ENCODE data around the gene UHMK1.
"Not testable (repeated sequence)": the region's sequence is repeated elsewhere in the genome, so short reads cannot be mapped to it uniquely, and the experiment has no call there.

The UHMK1 gene

DNA sequence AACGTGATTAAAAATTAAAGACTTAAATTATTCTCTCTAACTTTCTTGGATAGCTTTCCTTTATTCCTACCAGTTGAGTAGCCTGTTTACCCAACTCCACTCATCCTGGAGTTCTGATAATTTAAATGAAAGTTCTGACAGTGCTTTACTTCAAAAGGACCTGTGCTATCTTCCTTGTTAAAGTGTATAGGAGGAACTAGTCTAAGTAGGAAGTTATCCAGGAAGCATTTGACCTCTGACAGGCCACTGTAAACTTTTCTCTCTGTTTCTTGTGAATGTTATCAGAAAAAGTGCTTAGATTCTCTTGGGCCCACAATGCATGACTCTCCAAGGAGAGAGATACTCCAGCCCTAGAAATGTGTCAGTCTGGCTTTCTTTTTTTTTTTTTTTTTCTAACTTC lies 73.1 kb downstream of the UHMK1 start:
- DNase-seq: no peak

DNA sequence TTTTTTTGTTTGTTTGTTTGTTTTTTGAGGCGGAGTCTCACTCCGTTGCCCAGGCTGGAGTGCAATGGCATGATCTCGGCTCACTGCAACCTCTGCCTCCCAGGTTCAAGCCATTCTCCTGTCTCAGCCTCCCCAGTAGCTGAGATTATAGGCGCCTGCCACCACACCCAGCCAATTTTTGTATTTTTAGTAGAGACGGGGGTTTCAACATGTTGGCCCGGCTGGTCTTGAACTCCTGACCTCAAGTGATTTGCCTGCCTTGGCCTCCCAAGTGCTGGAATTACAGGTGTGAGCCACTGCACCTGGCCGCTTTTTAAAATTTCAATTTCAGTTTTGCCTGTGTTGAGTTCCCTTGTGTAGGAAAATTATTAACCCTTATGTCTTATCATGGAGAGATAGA lies 73.5 kb downstream of the UHMK1 start:
- DNase-seq: not testable (repeated sequence)

DNA sequence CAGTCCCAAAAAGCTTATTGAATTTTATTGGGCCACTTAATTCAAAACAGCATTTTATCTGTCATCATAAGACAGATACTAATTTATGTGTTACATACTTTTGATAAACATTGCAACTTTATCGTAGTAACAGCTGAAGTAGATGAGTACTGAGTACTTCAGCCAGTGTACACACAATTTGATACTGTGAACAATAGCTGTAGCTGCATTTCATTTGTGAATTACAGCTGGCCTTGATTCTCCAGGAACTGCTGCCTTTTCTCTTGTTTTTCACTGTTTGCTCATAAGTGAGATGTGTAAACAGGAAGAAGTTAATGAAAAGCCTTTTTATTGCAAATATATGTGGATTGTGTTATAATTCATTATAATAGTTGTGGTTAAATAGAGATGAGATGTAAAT lies 74.1 kb downstream of the UHMK1 start:
- no peak for DNase-seq

DNA sequence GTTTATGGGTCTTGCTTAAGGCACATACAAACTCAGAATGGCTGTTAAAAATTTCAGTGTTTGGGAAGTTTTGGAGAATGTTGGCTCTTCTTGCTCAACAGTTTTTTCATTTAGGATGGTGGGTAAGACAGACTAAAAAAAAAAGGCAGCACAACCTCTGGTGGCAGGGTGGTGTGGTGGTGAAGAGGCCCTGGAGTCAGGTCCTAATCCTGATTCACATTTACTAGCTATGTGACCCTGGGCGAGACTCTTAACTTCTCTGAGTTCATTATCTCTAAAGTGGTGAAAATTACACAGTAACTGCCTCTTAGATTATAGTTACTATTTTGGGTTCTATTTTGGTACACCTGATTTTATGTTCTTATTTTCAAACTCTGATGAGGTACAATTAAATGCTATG lies 75.5 kb downstream of the UHMK1 start:
- no peak for DNase-seq

DNA sequence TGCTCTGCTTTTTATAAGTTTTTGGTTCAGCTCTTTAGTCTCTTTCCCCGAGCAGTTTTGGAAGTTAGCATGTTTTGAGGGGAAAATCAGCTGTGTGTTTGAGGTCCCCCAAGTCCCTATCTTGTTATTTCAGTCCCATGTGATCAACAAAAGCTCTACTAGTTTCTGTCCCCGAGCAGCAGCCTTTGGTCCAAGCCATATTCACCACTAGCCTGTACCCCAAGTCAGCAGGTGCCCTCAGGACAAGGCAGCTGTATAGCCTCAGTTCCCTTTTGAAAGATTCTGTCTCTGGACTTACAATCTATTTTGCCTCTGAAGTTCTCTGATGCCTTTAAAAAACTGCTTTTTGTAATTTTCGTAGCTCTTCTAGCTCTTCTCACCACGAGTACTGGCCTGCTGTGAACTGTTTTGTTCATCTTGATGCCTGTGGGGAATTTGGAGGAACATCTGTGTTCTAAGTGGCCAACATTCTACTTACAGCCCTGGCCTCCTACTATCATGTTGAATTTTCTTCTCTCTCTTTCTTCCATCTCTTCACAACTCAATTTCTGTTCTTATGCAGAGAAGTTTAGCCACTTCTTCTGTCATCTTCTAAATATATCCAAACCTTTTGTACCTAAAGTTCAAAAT lies 80.6 kb downstream of the UHMK1 start:
- no peak for DNase-seq

DNA sequence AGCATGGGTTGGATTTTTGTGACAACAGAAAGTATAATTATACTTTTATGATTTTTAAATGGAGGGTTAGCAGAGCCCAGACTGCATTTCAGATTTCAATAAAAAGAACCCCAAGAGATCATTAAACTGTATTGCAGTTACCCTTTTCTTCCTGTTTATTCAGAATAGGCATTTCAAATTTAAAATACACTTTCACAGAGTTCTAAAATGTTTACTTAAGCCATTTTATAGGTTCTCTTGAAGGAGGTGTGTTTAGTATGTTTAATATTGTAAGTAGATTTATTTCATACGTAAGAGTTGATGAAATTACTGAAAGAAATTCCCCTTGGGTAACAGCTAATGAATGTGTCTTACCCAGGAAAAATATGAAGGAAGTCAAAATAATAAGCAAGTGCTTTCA lies 81.3 kb downstream of the UHMK1 start:
- DNase-seq: no peak

Data from fibroblast of skin of right biceps (primary cell).